GM18867 (cell line): ENCODE measurements around the gene RTN4IP1.
"Not testable (repeated sequence)": the region's sequence is repeated elsewhere in the genome, so short reads cannot be mapped to it uniquely, and the experiment has no call there.

Experiments
- ATAC-seq: cut with Tn5 transposase; IDR thresholded peaks from one replicate; pipeline ENCODE4 v1.9.1; 2021; ENCODE audit warnings: mild to moderate bottlenecking, moderate library complexity; ENCODE audit not compliant: unreplicated experiment

The RTN4IP1 gene

DNA sequence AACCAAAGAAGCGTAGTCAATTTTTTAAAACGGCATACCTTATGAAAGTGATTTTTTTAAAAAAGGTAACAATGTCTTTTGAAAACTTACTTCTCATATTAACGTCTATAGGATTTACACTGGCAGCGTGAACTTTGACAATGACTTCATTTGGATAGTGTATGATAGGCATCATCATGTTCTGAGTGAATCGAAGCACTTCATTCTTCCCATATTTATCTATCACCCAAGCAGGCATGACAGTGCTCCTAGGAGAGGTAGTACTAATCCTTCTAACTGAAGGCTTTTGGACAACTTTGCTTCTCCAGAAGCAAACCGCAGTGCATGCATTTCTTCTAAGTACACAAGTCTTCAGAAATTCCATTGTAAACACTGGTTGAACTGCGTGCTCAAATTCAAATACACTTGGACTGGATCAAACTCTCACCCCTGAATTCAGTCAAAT is 618 bp downstream of the RTN4IP1 start:
- ATAC-seq: no peak

DNA sequence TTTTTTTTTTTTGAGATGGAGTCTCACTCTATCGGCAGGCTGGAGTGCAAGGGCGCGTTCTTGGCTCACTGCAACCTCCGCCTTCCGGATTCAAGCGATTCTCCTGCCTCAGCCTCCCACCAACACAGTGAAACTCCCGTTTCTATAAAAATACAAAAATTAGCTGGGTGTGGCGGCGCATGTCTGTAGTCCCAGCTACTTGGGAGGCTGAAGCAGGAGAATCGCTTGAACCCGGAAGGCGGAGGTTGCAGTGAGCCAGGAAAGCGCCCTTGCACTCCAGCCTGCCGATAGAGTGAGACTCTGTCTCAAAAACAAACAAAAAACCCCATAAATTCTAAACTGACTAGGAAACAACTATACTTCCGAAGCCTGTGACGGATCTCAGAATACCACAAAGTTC is 1.5 kb downstream of the RTN4IP1 start:
- not testable (repeated sequence) for ATAC-seq

DNA sequence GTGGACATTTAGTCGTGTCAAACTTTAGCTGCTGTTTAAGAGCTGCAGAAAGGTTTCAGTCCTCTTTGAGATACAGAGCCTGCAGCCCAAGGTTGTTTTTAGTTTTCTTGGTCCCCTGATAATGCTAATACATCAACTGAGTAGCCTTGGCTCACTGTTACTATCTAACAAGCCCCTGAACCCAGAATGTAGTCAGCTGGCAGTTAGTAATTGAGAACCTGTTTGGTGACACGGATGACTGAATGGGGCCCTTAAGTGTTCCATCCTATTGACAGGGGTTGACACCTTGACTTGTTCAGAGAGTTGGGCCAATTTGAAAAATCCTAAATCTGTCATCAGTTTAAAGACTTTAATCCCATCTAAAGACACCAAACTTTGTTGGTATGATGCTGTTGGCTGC is 2.8 kb downstream of the RTN4IP1 start:
- ATAC-seq: peak; percentile 31

DNA sequence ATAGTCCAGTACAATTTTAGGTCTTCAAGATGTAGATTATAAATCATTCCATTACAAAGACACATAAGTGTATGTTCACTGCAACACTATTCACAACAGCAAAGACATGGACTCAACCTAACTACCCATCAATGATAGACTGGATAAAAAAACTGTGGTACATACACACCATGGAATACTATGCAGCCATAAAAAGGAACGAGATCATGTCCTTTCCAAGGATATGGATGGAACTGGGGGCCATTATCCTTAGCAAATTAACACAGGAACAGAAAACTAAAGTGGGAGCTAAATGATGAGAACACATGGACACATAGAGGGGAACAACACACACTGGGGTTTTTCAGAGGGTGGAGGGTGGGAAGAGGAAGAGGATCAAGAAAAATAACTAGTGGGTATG is 6.3 kb downstream of the RTN4IP1 start:
- no peak for ATAC-seq

DNA sequence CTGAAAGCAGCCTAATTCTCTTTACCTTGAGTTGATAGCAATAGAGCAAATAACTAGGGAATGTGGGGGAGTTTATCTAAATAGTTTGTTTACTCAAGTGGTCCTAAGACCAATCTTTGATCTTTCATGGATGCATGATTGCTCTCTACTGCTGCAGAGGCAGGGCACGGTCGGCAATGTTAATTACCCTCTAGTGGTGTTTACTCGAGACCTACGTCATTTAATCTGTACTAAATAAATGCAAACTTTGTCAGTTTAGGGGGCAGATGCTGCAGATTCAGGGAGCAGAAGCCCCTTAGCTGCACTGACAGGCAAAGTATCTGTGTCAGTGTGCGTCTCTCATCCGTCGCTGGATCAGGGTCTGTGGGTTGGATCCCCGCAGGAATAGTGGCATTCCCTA is 6.9 kb downstream of the RTN4IP1 start:
- ATAC-seq: no peak

DNA sequence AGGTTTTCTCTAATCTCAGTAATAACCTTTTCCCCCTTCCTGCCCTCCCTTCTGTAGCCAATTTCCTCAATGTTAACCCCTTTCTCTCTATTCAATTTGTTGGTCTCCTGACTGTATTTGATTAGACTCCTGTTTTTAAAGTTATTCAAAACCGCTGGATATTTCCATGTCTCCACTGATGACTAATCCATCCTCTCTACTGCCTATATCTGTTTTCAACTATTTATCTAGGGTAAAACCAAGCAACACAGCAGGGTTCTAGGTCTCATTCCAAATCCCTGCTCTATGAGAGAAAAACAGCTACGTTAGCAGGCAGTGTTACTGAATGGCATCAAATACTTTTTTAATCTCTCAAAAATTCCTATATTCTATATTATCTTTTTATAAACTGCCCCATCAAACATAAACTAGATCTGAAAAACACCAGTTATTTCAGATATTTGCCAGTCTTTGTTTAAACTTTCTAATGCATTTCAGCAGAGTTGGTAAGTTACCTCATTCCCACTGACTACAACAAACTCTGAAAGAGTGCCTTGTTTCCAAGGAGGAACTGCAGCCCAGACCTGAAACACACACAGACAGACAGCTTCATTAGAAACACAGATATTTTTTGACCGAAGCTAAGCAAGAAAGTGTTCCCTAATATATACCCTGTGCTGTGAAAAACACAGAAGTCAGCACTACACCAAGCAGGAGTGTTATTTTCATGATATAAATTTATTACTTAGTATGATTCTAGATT is 8.2 kb downstream of the RTN4IP1 start:
- no peak for ATAC-seq

DNA sequence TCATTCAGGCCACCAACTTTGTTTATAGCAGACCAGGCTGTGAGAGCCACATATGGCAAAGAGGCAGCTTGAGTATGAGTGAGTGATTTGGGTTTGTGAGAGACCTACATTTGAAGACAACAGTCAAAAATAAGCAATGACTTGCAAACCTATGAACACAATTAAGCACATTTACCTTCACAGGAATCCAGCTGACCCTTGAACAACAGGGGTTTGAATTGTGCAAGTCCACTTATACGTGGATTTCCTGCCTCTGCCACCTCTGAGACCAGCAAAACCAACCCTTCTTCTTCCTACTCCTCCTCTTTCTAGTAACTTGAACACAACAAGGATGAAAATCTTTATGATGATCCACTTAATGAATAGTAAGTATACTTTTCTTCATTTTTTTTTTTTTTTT is 10.1 kb downstream of the RTN4IP1 start:
- ATAC-seq: no peak

DNA sequence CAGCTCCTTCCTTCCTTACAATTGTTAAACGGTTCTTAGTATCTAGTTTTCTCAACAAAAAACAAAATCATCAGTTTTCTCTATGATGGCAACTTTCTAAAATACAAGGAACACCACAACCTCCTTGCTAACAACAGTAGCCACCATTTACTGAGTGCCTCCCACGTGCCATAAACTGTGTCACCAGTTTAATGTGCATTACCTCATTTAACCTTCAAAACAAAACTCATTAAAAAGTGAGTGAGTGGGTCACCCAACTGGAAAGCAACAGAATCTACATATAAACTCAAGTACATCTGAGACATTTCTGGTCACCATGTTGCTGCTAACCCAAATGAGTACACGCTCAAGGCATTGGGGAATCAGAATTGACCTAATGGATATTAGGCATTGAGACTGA is 11.0 kb downstream of the RTN4IP1 start:
- ATAC-seq: no peak

DNA sequence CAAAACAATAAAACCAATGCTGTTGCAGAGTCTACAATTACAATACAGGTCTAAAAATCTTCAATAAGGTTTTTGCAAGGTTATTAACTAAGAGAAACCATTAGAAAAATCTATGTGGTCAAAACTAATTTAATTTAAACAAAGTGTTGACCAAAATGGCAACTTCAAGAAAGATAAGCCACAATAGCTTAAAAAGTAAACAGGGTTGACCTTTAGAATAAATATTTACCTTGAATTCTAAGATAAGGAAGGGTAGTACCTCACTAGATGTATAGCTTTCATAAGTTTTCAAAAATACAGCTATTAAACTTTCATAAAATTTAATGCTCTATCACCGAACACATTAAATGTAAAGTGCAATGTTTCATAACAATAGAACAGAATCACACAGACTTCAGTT is 11.4 kb downstream of the RTN4IP1 start:
- ATAC-seq: no peak

DNA sequence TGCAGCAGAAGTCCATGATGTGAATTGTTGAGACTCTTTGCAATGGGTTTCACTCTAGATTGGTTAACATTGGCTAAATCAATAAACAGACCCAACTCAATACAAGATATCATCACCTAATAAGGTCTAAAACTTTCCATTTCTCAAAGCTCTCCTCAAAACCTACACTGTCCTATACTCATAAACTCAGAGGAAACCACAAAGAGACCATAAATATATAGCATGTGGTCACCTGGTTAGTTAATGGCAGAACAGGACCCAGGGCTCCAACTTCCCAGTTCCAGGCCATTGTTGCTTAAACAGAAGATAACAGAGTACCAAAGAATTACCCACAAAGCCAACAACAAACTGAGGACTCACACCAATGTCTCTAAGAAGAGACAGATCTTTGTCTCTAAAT is 12.0 kb downstream of the RTN4IP1 start:
- ATAC-seq: no peak

DNA sequence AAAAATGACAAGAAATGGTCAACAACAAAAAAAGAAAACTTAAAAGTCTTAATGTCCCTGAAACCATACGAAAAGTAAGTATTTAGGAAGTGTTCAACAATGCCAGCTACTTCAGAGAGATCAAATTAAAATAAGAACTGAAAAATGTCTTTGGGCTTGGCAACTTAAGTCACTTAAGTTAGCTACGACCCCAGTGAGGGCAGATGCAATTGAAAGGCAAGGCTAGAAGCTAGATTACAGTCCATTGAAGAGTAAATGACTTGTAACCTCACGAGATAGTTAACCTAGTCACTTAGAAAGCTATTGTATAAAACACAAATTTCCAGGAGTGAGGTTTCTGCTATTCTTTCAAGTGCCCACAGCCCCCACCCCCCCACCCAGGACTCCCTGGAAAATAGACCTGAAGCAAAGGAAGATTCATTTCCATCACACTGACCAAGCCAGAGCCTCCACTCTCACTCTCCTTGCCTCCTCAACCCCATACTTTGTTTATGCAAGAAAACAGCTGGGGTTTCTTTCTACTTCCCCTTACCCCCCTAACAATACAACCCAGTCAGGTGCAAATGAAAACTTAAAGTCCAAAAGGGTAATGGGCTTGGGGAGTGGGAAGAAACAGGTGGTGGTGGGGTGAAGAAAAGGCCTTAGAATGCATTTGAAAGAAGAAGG is 14.6 kb downstream of the RTN4IP1 start:
- no peak for ATAC-seq

DNA sequence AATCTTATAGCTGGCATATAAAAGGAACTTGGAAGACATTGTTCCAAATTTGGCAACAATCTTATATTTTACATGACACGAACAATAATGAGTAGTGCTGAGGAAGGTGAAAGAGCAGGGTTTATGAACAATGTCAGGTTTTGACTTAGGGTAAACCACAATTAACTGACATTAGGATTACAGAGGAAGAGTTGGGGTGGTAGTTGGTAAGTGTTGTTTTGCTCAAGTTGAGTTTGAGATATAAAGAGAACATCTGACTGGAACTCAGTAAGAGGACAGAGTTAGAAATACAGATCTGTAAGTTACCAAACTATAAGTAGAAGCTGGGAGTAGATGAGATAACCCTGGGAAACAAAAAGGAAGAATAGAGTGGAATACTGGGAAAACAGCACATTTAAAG is 15.1 kb downstream of the RTN4IP1 start:
- ATAC-seq: no peak

DNA sequence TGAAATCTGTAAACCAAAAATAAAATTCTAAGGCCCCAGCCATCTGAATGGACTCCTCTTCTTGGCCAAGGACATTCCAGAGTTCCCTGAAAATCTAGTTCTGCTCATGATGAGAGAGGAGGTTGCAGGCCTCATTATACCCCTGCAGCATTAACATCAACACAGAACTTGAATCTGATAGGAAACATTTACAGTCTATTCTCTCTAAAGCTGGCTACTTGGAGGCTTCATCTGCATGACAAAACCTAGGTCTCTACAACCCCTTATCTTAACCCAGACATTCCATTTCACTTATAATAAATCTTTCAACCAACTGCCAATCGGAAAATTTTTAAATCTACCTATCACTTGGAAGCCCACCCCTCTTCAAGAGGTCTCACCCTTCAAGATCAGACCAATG is 15.7 kb downstream of the RTN4IP1 start:
- ATAC-seq: no peak

DNA sequence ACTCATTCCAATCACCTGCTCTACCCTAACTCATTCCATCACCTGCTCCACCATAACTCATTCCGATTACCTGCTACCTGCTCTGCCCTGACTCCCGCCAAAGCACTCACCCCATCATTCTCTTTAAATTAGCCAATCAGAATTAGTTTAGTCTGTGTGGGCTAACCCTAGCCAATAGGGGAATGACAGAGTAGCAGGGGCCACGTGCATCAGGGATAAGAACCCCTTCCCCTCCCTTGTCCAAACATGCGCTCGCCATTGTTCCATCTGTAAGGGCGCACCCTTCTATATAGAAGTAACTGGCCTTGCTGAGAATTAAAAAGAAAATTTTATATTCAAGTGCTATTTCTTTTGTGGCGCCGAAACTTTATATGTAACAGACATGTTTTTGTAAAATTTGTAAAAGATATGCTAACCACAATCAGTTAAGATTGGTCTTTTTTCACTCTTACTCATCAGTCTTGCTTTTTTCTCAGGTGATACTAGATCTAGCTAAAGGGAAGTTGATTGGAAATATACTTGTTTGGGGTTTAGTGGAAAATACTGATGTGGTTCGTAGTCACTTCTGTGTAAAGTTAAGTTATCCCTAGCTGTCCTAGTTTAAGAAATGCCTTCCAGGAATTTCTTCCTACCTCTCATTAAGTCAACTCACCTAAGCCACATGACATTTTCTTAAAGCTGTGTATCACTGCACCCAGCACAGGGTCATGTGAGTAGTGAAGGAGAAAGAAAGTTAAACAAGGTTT is 16.5 kb downstream of the RTN4IP1 start:
- ATAC-seq: no peak

DNA sequence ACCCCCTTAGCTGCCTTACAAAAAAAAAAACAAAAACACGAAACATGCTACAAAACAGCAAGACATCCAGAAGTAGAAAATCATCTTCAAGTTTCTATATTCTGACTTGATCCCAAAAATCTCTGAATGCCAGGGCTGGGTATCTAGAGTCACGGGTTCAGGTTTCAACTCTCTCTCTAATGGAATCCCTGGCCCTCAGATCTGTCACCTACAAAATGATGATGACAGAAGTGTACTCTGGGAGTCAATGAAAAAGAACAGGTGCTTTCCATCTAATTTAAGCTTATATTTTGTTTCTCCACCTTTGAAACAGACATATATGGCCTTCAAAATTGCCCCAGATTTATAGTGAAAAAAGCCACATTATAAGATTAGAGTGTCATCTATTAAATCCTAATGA is 18.3 kb downstream of the RTN4IP1 start:
- ATAC-seq: no peak

DNA sequence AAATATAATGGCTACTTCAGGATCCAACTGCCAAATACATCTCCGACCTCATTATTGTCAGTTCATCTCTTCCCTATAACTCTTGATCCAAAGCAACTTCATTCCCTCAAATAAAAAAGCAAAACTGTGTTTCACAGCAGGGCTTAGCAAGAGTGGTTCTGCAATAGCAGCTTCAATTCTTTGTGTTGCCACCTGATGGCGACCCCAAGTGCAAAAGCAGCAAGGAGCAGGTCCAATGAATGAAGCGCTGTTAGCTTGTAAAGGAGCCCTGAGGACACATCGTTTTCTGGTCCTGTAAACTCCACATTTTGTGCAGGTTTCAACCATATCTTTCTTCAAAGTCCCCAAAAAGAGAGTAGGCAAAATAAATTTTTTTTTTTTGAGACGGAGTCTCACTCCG is 19.6 kb downstream of the RTN4IP1 start:
- no peak for ATAC-seq

DNA sequence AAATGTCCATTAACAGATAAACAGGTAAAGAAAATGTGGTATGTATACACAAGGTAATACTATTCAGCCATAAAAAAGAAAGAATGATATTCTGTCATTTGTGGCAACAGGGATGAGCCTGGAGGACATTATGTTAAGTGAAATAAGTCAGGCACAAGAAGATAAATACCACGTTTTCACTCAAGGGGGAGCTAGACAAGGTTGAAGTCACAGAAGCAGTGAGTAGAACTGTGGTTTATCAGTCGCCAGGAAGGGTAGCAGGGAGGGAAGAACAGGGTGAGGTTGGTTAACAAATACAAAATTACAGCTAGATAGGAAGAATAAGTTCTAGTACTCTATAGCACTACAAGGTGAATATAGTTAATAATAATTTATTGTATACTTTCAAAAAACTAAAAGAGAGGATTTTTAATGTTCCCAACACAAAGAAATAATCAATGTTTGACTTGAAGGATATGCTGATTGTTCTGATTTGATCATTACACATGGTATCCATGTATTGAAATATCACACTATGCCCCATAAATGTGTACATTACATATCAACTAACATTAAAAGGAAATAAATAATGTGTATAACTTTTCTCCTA is 21.1 kb downstream of the RTN4IP1 start:
- ATAC-seq: peak; percentile 76

DNA sequence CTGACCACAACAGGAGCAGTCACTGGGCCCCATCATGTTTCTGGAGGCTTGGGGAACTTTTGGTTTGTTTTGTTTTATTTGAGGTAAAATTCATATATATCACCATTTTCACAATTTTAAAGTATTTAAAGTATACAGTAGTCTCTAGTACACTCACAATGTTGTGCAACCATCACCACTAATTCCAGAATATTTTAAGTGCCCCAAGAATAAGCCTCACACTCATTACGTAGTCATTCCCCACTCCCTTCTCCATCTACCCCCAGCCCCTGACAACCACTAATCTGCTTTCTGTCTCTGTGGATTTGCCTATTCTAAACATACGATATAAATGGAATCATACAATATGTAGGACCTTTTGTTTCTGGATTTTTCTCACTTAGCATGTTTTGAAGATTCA is 29.0 kb downstream of the RTN4IP1 start:
- no peak for ATAC-seq

DNA sequence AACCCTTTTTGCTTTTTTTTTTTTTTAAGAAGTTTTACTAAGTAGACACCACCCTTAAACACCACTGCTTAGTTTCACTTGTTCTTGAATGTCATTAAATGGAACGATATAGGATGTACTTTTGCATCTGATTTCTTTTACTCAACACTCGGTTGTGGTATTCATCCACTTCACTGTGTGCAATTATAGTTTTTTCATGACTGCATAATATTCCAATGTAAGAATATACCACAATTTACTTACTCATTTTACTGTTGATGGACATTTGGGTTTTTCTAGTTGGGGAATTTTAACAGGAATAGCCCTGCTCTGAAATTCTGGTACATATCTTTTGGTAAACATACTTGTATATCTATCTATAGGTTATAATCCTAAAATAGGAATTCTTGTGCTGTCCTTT is 29.9 kb downstream of the RTN4IP1 start:
- ATAC-seq: no peak

DNA sequence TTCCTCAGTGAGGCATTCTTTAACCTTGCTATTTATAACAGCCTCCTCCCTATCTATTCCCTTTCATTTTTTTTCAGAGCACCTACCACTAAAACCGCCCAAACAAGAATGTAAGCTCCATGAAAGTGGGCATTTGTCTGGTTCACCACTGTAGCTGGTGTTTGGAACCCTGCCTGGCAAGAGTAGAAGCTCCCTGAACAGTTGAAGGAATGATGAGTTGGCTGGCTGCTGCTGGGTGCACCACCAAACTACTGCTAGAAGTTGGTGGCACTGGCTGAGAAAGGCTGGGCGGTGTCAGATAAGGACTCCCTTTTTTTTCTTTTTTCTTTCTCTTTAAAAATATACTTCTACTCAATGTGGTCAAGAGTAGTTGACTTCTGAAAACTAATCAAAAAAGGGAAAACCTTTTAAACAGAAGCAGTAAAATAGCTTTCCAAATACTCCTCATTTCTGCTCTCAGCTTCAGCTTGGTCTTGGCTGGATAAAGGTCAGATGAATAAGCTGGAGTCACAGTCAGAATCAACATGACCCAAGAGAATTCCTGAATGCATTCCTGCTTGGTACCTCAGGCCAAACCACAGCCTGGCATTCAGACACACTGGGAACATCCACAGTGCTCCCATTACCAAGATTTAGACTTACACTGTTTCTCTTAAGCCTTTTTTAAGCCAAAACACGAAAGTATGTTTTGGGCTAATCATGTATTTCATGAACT is 38.0 kb downstream of the RTN4IP1 start:
- ATAC-seq: no peak

DNA sequence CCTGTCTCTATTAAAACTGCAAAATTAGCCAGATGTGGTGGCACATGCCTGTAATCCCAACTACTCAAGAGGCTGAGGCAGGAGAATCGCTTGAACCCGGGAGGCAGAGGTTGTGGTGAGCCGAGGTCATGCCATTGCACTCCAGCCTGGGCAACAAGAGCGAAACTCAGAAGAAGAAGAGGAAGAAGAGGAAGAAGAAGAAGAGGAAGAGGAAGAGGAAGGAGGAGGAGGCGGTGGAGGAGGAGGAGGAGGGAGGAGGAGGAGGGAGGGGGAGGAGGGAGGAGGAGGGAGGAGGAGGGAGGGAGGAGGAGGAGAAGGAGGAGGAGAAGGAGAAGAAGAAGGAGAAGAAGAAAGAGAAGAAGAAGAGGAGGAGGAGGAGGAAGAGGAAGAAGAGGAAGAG is 40.4 kb downstream of the RTN4IP1 start:
- not testable (repeated sequence) for ATAC-seq
